ENCODE results near the gene CDK15.

DNA sequence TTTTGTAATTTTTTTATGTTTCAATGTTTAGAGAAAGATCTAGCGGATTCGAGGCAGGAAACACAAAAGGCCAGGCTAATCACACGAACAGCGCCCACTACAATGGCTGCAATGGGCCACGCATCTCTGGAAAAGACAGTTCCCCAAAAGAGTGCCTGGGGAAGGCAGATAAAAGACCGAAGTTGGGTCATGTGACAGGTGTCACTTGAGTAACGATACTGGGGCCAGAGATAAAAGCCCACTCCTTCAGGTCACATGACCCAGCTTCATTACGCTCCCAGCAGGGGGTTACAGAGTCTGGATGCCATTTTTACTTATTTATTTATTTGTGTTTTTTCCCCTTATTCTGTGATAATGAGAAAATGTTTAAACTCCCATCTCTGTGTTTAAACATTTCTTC lies 95.4 kb downstream of the CDK15 start:
- TF ChIP-seq, protein P1, sequence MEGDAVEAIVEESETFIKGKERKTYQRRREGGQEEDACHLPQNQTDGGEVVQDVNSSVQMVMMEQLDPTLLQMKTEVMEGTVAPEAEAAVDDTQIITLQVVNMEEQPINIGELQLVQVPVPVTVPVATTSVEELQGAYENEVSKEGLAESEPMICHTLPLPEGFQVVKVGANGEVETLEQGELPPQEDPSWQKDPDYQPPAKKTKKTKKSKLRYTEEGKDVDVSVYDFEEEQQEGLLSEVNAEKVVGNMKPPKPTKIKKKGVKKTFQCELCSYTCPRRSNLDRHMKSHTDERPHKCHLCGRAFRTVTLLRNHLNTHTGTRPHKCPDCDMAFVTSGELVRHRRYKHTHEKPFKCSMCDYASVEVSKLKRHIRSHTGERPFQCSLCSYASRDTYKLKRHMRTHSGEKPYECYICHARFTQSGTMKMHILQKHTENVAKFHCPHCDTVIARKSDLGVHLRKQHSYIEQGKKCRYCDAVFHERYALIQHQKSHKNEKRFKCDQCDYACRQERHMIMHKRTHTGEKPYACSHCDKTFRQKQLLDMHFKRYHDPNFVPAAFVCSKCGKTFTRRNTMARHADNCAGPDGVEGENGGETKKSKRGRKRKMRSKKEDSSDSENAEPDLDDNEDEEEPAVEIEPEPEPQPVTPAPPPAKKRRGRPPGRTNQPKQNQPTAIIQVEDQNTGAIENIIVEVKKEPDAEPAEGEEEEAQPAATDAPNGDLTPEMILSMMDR (IDR thresholded peaks at IDR 0.05 in 8 of 11, conservative IDR thresholded peaks at IDR 0.05 in 3 of 11): no peak
- TF ChIP-seq POLR2AphosphoS5 (IDR thresholded peaks at IDR 0.05) (no peak), POLR2A (IDR thresholded peaks at IDR 0.05) (no peak)
